ENCODE data around the gene ACACB.

Gene ACACB

DNA sequence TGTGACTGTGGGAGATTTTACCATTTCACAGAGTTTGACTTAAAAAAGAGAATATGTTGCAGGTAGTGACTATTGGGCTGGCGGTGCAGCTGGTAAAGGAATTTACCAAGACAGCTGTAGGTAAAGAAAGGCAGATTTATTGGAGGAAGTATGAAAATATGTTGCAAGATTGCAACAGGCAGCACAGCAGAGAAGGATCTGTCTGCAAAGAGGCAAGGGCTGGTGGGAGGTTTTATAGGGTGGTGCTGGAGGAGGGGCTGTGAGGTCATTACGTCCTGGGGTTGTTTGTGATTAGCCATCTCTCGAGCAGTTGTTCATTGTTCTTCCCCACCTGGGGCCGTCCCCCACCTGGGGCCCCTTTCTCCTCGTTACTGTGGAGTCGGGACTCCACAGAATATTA is 62.1 kb downstream of the ACACB start:
- DNase-seq: no peak

DNA sequence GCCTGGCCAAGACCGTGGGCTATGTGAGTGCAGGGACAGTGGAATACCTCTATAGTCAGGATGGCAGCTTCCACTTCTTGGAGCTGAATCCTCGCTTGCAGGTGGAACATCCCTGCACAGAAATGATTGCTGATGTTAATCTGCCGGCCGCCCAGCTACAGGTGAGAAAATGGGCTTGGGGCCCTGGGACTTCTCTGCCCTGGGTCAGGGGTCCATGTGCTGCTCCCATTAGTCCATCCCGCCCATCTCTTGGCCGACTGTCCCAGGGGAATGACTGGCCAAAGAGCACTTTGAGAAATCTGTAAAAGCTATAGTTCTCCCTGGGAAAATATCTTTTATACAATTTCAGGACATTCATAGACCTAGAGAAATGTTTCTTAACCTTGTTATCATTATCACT is 63.5 kb downstream of the ACACB start:
- no peak for DNase-seq

DNA sequence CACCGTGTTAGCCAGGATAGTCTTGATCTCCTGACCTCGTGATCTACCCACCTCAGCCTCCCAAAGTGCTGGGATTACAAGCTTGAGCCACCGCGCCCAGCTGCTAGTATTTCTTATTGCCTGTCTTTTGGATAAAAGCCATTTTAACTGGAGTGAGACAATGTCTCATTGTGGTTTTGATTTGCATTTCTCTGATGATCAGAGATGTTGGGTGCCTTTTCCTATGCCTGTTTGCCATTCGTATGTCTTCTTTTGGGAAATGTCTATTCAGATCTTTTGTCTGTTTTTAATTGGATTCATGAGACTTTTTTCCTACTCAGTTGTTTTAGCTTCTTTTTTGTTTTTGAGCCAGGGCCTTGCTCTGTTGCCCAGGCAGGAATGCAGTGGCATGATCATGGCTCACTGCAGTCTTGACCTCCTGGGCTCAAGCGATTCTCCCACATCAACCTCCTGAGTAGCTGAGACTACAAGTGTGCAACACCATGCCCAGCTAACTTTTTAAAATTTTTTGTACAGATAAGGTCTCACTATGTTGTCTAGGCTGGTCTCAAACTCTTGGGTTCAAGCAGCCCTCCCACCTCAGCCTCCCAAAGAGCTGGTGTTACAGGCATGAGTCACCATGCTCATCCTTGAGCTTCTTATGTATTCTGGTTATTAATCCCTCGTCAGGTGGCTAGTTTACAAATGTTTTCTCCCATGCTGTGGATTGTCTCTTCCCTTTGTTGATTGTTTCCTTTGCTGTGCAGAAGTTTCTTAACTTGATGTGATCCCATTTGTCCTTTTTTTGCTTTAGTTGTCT is 65.9 kb downstream of the ACACB start:
- no peak for DNase-seq

GRCh38 chr12:109185441-109185840 is 69.1 kb downstream of the ACACB start:
- no peak for DNase-seq

DNA sequence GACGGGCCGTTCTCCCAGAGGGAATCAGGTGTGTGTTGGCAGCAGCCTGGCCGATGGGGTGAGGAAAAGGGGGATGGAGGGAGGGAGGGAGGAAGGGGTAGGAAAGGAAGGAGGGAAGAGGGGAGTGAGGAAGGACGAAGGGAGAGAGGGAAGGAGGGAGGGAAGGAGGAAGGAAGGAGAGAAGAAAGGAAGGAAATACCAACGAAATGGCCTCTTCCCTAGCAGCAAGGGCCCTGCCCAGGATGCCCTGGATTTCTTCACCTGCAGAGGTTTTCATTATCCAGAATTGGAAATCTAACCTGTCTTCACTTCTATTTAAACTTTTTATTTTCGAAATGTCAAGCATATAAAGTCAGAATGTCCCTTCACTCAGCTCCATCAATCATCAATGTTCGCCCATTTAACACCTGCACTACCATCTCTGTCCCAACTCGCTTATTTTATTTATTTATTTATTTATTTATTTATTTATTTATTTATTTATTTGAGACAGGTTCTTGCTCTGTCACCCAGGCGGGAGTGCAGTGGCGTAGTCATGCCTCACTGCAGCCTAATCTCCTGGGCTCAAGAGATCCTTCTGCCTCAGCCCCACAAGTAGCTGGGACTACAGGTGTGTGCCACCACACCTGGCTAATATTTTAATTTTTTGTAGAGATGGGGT is 70.7 kb downstream of the ACACB start:
- no peak for DNase-seq

- no peak for DNase-seq
These were observed 71.8 kb downstream of the ACACB start for GRCh38 chr12:109188108-109188712.

GRCh38 chr12:109189291-109189690 is 72.9 kb downstream of the ACACB start:
- no peak for DNase-seq

DNA sequence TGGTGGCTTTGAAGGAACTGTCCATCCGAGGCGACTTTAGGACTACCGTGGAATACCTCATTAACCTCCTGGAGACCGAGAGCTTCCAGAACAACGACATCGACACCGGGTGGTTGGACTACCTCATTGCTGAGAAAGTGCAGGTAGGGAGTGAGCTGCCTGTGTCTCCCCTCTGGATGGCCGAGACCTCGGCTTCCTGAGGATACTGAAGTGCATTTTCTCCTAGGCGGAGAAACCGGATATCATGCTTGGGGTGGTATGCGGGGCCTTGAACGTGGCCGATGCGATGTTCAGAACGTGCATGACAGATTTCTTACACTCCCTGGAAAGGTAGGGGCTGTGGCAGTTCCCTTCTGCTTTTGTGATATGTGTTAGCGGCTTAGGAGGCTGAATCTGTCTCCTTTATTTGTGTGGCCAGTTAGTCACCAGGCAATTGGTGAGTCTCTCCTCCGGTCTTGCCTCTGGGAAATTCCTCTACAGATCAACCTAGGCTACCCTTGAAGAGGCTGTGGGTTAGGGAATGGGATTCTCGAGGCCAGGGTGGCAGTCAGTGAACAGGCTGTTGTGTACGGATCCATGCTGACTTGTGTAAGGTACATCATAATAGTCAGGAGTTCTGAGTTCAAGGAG is 75.3 kb downstream of the ACACB start:
- DNase-seq: no peak

DNA sequence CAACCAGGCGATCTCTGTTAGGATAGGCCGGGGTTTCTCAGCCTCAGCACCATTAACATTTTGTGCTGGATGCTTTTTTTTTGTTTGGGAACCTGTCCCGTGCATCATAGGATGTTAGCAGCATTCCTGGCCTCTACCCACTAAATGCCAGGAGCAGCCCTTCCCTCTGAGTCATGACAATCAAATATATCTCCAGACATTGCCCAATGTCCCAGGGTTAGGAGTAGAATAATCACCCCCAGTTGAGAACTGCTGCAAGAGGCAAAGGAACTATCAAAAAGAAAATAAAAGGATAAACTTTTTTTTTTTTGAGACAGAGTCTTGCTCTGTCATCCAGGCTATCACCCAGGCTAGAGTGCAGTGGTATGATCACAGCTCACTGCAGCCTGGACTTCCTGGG is 76.0 kb downstream of the ACACB start:
- DNase-seq: no peak

GRCh38 chr12:109193896-109194295 is 77.5 kb downstream of the ACACB start:
- no peak for DNase-seq

- no peak for DNase-seq
These were observed 79.9 kb downstream of the ACACB start for GRCh38 chr12:109196332-109196731.

GRCh38 chr12:109197327-109197726 is 80.9 kb downstream of the ACACB start:
- DNase-seq: no peak

DNA sequence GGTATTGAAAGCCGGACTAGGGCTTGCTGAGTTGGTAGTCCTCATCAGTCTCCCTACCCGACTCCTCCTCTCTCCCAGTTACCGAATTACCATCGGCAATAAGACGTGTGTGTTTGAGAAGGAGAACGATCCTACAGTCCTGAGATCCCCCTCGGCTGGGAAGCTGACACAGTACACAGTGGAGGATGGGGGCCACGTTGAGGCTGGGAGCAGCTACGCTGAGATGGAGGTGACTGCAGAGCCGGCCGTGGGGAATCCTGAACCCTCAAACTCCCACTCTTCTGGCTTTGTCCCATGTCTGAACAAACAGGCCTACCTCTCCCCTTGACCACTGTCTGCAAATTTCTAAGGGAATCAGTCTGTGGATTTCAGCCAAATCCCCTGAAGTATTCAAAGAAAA is 82.9 kb downstream of the ACACB start:
- no peak for DNase-seq

DNA sequence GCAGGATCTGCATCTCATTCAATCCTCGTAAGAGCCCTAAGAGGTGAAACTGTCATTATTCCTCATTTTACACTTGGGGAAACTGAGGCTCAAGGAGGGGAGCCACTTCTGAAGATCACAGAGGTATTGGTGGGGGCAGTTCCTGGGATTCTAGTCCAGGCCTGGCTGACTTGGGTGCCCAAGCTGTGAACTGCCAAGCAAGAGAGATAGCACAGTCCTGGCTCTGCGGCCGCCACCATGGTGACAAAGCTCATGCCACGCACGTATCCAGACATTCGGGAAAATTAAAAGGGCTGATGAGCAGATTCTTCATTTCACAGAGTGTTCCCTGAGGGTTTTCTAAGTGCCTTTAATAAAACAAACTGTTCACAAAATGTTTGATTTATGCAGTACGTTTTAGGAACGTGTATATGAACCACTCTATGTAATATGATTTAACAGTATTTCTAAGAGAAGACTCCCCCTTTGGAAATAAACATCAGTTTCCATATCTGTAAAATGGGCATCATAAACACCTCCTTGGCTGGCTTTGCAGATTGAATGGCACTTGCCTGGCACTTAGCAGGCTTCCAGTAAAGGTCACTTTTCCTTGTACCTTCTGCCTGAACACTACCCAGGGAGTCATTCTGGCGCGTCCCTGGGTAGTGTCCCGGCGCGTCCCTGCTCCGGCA is 84.6 kb downstream of the ACACB start:
- DNase-seq: no peak

DNA sequence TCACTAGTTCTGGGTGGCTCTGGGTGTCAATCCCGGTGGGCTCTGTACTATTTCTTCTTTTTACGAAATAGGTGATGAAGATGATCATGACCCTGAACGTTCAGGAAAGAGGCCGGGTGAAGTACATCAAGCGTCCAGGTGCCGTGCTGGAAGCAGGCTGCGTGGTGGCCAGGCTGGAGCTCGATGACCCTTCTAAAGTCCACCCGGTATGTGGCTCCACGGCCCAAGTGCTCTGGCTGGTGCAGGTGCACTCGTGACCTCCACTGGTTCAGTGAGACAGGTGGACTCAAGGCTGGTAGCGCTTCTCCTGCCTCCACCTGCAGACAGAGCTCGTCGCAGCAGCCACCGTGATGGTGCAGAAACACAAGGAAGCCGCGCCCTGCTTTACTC is 85.1 kb downstream of the ACACB start:
- no peak for DNase-seq

DNA sequence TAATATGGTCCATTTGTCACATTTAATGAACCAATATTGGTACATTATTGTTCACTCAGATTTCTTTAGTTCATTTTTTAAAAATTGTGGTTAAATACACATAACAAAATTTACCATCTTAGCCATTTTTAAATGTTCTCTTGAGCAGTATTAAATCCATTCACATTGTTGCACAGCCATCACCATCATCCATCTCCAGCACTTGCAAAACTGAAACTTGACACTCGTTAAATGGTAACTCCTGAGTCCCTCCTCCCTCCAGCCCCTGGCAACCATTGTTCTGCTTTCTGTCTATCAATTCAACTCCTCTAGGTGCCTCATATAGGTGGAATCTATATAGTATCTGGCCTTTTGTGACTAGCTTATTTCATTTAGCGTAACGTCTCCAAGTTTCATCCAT is 86.4 kb downstream of the ACACB start:
- no peak for DNase-seq

DNA sequence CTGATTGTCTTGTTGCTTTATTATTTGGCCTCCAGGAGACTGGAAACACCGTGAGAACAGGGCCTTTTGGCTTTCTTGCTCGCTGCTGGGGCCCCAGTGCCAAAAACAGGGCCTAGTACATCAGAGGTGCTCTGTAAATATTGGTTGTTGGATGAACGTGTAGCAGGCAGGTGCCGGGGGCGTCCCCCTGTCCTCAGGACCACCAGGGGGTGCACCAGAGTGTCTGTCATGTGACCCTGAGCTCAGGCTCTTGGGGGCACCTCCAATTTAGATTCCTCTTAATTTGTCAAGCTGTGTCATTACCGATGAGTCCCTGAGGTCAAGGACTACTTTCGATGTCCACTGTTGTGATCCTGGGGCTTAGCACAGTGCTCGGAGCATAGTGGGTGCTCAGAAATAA is 87.1 kb downstream of the ACACB start:
- no peak for DNase-seq

- no peak for DNase-seq
These were observed 92.7 kb downstream of the ACACB start for GRCh38 chr12:109209082-109209481.

DNA sequence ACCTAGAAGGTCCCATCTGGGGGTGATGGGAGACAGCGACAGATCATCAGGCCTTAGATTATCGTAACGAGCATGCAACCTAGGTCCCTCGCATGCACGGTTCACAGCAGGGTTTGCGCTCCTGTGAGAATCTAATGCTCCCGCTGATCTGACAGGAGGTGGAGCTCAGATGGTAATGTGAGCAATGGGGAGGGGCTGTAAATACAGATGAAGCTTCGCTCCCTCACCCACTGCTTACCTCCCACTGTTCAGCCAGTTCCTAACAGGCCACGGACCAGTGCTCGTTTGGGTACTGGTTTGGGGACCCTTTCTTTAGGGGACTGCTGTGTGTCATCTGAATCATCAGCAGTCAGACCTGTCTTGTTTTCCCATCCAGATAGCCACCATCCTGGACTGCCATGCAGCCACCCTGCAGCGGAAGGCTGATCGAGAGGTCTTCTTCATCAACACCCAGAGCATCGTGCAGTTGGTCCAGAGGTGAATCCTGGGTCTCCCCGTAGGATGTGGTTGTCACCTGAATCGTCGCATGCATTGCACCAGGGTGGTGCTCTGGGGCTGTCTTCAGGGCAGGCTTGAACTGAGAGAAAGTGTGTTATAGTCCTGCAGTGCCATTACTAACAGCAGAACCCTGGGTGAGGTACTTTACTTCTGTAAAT is 96.2 kb downstream of the ACACB start:
- no peak for DNase-seq

- no peak for DNase-seq
These were observed 97.7 kb downstream of the ACACB start for GRCh38 chr12:109214131-109214530.

DNA sequence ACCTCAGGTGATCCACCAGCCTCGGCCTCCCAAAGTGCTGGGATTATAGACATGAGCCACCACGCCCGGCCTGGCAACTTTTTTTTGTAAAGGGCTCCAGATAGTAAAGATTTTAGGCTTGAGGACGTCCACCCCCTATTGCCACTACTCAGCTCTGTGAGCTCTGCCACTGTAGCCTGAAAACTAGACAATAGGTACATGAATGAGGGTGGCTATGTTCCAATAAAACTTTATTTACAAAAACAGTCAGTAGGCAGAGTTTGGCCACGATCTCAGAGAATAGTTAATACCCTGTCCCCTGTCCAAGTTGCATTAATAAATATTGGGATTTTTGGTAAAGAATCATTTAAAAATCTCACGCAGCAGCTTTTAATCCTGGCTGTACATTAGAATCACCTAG is 102.6 kb downstream of the ACACB start:
- no peak for DNase-seq

- no peak for DNase-seq
These were observed 103.6 kb downstream of the ACACB start for GRCh38 chr12:109219938-109220337.

All from hippocampal formation (tissue), 2 donors.